GM21515 (cell line): Measurements from ENCODE around the gene S100A7.
A peak's percentile ranks its signal among the peaks of the same experiment; 100 is the strongest.

Source experiments
- ATAC-seq: cut with Tn5 transposase; IDR thresholded peaks from one replicate; pipeline ENCODE4 v1.9.1; 2021; ENCODE audit not compliant: unreplicated experiment

Gene S100A7

DNA sequence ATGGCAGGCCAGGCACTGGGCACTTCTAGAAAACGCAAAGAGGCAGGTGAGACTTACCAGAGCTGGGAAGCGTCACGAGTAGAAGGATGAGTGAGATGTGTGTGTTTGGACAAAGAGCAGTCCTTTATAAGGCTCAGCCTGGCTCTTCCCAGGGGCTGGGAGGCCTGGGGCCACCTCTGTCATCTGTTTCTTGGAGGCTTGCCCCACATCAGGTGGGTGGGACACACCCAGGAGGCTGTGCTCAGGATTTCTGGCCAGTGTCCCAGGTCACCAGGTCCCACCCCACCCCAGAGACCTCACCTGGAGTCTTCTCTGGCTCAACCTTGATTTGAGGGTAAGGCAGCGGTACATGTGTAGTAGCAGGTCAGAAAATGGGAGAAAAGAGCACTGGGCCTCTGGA lies at the start of gene S100A7:
TSS of gene S100A7 (minus strand) at position 101 of the 400 bp plus-strand sequence. CDS start 1,638 bp downstream, outside the sequence.
- no peak for ATAC-seq

DNA sequence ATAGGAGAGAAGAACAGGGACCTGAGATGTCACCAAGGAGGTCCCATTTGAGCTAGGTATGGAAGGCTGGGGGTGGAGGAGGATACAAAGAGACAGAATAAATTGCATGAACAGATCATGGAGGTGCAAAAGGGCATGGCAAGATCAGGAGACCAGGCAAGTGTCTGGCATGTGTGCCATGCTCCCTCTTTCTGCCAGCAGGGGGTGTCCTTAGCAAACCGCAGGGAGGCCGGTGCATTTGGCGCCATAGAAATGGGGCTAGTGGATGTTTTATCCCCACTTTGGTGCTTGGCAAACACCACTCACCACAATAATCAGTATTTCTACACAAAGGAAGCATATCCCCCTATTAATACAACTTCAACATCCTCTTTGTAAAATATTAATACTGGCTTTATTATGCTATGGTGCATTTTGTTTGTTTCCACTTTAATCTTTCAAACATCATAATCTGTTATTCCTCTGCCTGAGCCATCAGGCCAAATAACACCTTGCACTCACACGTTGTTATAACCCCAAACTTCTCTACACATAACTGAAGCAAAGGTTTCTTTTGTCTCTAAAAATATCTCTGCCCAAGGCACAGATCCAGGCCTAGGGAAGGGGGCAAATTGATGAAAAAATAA lies 49.4 kb upstream of the S100A7 start:
- ATAC-seq, result no peak

DNA sequence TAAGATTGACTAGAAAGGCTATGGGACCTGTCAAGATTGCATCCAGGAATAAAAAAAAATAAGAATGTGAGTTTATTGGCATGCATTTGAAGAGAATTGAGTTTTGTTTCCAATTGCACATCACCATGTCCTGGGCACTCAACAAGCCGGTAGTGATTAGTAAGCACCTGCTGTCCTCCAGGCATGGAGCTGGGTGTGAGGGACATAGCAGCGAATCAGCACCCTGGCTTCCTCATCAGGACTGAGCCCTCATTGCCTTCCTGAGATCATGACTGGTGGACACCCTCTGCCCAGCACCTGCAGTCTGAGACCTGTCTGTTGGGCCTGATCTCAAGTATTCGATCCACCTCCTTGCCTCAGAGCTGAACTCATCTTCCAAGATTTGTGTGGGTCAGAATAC lies 48.6 kb upstream of the S100A7 start:
- ATAC-seq, result no peak

DNA sequence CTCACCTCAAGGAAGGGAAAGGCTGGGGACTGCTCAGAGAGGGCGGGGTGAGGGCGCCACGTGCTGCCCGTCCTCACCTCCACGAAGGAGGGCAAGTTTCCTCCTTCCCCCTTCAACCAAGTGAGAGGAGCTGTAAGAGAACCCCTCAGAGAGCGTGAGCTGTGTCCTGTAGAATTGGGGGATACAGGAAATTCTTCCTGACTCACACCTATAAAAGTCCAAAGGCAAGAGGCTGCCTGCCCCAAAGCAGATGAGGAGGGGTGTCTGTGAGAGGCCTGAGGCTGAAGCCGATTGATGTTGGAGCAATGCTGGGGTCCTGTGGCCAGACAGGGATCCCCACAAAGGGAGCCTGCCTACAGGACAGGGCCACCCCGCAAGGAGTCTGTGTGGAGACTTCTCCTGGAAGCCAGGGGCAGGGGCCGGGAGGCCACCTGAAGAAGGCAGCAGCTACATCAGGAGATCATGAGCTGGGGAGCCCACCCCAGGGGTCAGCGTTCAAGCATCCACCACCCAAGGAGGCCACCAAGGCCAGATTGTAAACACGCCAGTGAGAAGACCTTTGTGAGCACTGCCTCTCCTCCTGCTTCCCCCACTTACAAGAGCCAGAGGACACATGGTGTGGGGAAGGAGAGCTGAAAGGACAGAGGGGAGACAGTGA lies 47.6 kb upstream of the S100A7 start:
- no peak for ATAC-seq

DNA sequence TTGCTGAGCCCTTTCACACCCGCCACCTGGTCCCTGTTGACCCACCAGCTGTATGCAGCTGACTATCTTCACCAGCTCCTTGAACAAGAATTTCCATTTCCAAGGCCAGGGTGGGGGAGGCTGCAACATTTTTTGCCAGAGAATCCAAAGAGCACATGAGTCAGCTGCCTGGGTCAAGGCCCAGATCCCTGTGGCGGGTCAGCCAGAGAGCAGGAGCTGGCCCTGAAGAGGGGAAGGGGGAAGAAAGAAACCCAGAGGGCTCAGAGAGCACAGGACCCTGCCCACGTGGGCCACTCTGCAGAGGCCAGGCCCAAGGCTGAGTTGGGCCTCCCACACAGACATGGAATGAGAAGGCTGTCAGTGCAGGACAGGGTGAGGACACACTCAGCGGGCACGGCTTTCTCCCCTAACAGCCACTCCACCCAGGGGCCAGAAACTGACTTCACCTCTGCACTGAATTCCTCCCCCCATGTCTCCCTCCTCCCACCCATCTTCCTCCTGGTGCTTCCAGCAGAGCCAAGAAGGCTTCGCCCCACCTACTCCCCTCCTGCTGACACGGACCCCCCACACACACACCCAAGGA lies 46.5 kb upstream of the S100A7 start:
- no peak for ATAC-seq

DNA sequence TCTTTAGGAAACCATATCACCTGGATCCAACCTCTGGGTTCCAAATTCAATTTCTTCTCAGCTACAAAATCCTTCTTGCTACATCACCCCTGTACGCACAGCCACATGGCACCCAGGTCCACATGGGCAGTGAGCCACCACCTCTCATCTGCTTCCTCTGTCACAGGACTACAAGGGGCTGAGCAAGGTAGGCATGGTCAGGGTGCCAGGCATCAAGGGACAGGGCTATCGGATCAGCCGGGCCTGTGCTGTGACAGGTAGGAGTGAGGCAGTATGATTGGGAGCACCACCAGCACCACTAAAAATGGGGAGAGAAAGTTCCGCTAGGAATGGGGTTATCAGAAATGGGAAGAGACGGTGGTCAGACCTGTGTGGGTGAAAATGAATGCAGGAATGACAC lies 45.9 kb upstream of the S100A7 start:
- ATAC-seq, result no peak

DNA sequence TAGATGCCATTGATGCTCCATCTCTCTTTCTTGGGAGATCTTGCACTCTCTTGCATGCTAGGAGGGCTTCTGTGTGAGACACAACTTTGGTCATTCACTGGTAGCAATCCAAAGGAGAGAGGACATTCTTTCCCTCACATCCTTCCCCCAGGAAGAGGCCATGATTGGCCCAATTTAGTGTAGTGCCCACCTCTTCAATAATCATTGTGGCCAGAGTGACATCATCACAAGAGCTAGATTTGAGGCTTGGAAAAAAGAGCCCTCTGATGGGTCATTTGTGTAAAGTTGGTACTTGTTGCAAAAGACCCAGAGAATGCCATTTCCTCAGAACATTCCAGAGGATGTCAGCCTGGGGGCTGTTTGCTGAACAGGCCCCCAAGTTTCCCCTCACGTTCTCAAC lies 45.1 kb upstream of the S100A7 start:
- no peak for ATAC-seq

DNA sequence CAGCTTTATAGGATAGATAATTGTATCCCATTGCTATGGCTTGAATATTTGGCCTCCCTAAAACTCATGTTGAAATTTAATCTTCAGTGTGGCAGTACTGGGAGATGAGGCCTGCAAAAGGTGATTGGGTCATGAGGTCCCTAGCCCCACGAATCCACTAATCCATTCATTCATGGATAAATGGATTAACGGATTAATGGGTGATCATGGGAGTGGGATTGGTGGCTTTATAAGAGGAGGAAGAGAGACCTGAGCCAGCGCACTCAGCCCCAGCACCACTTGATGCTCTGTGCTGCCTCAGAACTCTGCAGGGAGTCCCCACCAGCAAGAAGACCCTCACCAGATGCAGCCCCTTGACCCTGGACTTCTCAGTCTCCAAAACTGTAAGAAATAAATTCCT lies 43.3 kb upstream of the S100A7 start:
- no peak for ATAC-seq

DNA sequence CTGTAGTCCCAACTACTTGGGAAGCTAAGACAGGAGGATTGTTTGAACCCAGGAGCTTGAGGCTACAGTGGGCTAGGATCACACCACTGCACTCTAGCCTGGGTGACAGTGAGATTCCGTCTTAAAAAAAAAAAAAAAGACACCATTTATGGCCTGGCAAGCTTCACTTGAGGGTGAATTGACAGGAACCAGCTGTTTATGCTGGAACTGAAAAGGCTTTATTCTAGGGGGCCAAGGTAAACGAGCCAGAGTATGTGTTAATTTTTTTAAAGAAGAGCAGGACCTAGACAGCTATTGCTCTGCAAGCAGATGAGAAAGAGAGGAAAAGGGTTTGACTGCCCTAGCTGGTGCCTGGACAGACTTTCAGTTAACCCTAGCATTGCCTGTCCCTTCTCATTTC lies 38.3 kb upstream of the S100A7 start:
- no peak for ATAC-seq

DNA sequence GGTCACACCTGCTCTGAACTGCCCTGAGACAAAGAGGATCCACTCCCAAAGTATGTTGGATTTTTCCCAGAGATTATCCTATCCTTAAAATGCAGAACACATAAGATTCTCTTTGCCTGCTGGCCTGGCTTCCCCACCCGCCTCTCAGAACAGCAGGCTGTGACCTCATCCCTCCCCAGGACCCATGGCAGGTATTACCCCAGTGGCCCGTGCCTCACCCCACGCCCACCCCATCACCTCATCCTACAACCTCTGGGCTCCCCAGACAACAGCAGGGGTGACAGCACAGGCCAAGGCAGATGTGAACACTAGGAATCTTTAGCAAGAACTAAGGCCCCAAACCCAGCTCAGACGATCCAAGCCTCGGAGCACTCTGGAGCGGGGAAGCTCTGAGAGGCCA lies 35.1 kb upstream of the S100A7 start:
- no peak for ATAC-seq

DNA sequence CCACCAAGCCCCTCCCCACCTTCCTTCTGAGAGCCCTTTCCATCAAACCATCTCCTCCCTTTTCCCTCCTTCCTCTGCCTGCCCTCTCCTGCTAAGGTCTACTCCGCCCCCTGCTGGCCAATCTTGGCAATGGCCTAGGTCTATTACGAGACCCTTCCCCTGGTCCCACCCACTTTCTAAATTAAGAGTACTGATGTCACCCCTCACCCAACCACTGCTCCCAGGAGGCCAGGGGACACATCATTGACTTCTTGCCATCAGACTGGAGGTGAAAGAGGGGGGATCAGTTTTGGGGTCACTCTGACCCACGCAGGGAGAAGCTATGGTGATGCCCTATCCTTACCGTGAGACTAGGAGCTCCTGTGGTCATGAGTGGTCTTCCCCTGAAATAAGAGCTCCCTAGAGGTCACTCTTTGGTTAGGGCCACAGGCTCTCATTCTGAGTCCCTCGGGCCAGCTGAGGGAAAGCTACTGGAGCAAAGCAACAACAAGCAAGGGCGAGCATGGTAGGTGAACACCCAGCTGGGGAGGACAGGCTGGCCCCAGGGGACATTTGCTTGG lies 34.6 kb upstream of the S100A7 start:
- ATAC-seq, result no peak

DNA sequence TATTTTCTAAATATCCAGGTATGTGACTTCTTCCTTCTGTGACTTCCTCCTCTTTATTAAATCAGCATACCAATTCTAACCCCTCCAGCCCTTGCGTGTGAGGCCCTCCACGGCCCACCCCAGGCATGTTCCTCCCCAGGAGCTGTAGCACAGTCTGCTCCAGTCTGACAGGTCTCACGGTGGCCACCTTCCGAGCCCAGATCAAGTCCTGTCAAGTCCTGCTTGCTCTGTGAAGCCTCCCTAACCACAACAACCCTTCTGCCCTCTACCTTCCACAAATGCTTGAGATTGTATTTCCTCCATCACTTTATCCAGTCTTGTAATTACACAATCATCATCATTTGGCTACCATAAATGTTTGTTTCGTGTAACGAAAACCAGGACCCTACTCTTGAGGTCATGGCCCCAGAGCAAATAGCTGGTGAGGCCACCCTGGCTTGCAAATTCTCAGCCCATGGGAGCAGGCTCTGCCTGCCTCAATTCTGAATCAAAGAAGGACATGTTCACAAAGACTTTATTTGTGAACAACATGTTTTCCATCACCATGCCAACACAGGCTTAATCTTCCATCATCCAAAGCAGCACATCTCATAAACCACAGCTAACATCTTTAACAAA lies 33.0 kb upstream of the S100A7 start:
- ATAC-seq, result no peak

DNA sequence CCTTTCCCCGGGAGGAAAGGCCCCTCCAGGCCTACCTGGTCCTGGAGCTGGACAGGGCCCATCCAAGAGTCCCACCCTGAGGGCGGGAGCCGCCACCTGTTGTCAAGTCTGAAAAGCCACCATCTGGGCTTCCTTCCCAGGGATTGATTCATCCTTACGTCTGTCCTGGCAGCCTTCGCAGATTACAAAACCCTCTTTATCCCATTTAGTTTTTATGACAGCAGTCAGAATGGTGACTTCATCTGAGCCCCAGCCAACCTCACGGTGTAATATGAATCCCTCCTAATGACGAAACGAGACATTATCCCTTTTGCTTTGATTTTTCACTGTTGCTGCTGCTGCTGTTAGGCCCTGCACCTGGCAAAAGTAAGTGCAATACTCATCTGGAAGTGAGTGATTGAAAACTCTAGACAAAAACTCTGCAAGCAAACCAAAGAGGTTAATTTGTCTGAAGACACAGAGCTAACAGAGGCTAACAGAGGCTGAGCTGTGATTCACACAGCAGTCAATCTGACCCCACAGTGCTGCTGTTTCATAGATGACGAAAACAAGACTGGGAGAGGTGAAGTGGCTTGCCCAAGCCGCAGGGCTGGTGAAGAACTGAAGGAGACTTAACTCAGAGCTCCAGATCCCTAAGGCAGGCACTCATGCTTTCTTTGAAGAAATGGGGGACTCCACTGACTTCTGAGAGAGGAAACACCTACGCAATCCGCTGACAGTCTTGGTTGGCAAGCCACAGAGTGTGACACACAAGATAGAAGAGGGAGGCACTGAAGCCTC lies 30.0 kb upstream of the S100A7 start:
- ATAC-seq, result peak; percentile 59

DNA sequence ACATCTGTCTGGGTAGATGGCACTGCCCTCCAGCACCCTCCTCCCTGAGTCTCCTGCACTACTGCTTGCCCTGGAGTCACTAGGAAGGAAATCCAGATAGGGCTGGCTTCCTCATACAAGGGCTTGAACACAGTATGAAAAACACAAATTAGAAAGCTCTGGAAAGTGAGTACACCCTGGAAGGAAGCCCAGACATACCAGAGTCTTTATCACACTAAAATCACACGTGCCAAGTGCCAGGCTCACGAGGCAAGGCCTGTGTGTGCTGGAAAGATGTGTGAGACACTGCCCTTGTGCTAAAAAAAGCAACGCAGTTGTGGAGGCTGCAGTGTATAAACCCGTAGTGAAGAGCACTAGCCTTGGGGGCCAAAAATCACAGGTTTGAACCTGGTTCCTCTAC lies 28.3 kb upstream of the S100A7 start:
- ATAC-seq, result no peak

DNA sequence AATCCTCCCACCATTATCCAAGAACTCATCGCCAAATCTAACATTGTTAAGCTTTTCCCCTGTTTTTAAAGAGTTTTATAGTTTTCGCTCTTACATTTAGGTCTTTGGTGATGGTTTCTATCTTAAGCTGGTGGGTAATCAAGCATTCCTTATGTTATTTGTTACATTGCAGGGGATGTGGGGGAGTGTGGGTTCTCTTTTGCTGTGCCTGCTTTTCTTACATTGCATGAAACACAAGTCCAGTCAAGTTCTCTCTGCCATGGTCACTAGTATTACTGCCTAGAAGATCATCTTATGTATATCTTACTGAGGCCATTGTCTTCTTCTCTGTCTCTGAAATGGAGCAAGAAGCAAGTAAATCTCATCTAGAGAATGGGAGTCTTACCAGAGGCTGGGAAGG lies 27.3 kb upstream of the S100A7 start:
- no peak for ATAC-seq

DNA sequence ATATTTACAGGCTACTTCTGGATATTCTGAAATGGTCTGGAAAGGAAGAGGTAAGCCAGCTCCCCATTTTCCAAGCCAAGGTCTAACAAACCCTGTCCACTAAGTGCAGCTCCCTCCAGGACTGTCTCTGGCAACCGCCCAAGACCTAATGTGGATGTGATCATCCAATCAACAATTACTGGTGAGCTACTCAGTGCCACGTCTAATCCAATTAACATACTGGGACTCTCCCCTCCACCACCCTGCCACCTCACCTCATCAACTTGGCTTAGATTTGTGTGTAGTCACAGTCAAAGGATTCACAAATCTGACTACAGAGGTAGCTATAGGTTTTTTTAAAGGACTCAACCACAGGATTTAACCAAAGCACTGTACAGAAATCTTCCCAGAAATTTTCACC lies 25.4 kb upstream of the S100A7 start:
- ATAC-seq, result no peak

DNA sequence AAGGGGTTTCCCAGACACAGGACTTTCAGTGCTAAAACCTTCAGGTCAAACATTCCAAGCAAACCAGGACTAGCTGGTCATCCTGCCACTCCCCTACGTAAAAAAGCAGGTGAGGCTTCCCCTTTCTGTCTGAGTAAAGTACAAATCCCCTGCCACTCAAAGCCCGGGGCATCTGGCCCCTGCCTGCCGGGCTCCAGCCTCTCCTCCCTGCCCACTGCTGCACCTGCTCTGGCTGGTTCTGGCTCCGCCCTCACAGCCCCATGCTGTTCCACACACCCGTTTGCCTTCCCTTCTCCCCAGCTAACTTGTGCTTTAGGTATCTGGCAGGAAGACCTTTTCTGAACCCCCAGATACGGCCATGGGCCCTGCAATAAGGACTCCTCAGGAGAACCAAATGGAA lies 23.3 kb upstream of the S100A7 start:
- ATAC-seq, result no peak

DNA sequence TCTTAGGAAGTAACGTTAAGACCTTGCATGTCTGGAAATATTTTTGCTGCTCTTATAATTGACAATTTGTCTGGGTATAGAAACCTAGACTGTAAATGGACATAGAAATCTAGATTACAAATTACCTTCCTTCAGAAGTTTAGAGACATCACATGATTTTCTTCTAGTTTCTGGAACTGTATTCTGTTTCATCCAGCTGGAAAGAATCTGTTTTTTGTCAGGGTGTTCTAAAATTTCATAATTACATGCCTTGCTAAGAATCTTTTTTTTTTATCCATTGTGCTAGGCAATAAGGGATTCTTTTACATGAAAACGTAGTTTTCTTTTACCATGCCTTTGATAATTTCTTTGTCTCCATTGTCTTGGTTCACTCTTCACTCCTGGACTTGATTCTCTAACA lies 20.7 kb upstream of the S100A7 start:
- no peak for ATAC-seq

DNA sequence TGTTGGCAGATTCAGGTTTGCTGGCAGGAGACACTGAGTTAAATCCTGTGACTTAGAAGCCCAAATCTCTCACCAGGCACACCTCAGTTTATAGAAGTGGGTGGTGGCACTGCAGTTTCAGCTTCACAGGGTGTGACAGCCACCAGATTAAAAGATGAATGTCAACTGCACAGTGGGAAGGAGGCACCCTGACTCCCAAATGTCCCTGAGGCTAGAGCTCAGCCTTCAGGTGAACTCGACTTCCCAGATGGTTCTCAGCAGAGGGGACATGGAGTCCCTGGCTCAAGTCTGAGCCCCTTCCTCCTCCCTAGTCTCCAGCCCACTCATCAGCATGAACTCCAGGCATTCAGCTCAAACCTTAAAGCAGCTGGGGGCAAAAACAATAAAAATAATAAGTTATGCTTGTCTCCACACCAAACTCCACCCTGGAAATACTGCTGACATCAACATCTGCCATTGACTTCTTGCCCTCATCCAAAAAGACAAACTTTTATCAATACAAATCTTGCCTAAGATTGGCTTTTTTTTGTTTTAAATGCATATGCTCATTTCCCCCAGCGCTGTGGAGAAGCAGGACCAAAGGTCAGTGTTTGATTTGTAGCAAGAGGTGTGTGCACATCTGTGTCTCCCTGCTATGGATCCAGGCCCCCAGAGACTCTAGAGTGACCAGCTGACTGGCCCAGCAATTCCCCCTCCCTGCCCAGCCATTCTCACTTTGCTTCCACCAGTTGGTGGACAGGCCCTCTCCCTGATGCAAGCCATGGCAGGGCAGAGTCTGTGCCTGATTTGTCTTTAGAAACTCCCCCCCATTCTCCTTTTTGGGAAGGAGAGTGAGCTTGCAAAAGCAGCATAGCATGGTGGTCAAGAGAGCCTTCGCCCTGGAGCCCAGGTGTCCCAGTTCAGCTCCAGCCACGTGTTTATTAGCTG lies 18.5 kb upstream of the S100A7 start:
- no peak for ATAC-seq

DNA sequence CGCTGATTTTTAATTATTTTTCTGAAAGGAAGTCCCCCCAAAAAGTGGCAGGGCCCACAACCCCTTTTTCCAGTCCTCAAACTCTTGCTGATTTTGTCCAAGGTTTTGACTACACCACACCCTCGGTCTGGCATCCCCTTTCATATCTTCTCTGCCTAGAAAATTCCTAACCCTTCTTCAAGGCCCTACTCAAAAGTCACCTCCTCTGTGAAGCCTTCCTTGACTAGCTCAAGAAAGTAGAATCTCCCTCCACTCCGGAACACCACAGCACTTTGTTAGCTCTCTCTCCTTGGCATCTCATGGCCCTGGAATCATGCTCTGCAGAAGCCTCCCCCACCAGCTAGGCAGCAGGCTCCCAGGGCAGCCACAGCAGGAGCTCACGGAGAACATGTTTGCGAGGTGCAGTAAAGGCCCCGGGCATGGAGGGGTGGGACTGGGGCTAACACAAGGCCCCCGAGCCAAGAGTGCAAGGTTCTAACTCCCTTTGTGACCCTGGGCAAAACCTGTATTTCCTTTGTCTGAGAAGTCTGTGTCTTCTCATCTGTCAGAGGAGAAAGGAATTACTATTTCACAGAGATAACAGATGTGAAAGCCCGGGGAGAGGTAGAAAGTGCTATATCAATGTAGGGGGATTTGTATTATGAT lies 17.7 kb upstream of the S100A7 start:
- ATAC-seq, result no peak
